Glutamatergic neuron (in vitro differentiated cells): ENCODE measurements around the gene RNF5. TPM values are rescaled to one million over a fixed set of nuclear protein-coding genes. Genes with fewer than 3 reads are reported as not detected.

Experiments
- DNase-seq: peaks from one replicate; pipeline ENCODE4 v3.0.0; 2022
- H3K27ac Mint-ChIP-seq: one replicate; pipeline ENCODE4 v1.8.0; 2020; ENCODE audit warnings: mild to moderate bottlenecking, mixed read lengths, inconsistent platforms; ENCODE audit not compliant: unreplicated experiment
- H3K27me3 Mint-ChIP-seq: one replicate; pipeline ENCODE4 v1.8.0; 2020; ENCODE audit warnings: mild to moderate bottlenecking, moderate library complexity, mixed read lengths, inconsistent platforms; ENCODE audit not compliant: unreplicated experiment
- H3K36me3 Mint-ChIP-seq: one replicate; pipeline ENCODE4 v1.8.0; 2020; ENCODE audit warnings: mild to moderate bottlenecking, mixed read lengths, inconsistent platforms; ENCODE audit not compliant: unreplicated experiment
- H3K4me1 Mint-ChIP-seq: one replicate; pipeline ENCODE4 v1.8.0; 2020; ENCODE audit warnings: mild to moderate bottlenecking, low read depth, mixed read lengths, inconsistent platforms; ENCODE audit not compliant: unreplicated experiment
- H3K4me3 Mint-ChIP-seq: one replicate; pipeline ENCODE4 v1.8.0; 2020; ENCODE audit warnings: mild to moderate bottlenecking, mixed read lengths, inconsistent platforms; ENCODE audit not compliant: unreplicated experiment
- H3K9me3 Mint-ChIP-seq: one replicate; pipeline ENCODE4 v1.8.0; 2020; ENCODE audit warnings: mild to moderate bottlenecking, moderate library complexity, mixed read lengths, inconsistent platforms; ENCODE audit not compliant: unreplicated experiment
- total RNA-seq: library from RNA; stranded (reverse); fragmentation: NEBNext Ultra II Directional; extraction: Animal tissue kit (Norgen Biotek cat#: 25700); gene quantifications from one replicate; pipeline ENCODE4 v1.2.1, GENCODE V29; 2021; ENCODE audit not compliant: unreplicated experiment
- TF ChIP-seq, protein P1 (sequence below): fragments of 200-600 bp; sonication (generic); IDR thresholded peaks from one replicate; pipeline ENCODE4 v1.5.0; 2021; ENCODE audit not compliant: partially characterized antibody, unreplicated experiment

RNF5 gene
- total RNA-seq, 1 donor from 2014 or later: 103 TPM

DNA sequence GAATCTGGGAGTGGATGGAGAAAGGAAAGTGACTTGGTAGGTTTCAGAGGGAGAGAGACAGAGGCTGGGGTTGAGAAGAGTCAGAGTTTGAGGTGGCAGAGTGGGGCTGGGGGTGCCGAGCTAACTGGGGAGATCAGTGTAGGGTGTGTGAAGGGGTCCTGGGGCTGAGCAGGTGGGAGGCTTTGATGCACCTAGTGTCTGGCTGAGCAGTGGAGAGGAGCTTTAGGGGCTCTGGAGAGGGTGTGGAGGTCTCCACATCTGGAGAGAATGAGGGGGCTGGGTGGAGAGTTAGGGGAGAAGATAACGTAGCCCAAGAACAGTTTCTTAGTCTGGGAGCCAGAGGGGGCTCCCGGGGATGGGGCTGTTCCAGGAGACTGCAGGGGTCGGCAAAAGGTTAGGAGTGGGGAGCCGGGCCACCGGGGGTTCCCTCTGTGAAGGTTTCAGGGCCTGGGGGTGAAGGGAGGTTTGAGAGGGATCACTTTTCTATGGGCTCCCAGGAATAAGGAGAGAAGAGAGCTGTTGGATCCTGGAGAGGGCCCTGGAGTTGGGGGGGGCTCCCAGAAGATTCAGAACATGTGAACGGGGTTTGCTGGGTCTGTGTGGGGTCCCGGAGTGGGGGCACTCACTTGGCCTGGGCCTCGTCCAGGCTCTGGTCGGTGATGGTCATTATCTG, 11.0 kb downstream of the RNF5 start:
- H3K4me1 Mint-ChIP-seq: peaks cover 14% of the 10 kb centered on the region
- TF ChIP-seq, protein P1, sequence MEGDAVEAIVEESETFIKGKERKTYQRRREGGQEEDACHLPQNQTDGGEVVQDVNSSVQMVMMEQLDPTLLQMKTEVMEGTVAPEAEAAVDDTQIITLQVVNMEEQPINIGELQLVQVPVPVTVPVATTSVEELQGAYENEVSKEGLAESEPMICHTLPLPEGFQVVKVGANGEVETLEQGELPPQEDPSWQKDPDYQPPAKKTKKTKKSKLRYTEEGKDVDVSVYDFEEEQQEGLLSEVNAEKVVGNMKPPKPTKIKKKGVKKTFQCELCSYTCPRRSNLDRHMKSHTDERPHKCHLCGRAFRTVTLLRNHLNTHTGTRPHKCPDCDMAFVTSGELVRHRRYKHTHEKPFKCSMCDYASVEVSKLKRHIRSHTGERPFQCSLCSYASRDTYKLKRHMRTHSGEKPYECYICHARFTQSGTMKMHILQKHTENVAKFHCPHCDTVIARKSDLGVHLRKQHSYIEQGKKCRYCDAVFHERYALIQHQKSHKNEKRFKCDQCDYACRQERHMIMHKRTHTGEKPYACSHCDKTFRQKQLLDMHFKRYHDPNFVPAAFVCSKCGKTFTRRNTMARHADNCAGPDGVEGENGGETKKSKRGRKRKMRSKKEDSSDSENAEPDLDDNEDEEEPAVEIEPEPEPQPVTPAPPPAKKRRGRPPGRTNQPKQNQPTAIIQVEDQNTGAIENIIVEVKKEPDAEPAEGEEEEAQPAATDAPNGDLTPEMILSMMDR: no peak
- H3K4me3 Mint-ChIP-seq: peak overlapping the region; percentile 90
- H3K9me3 Mint-ChIP-seq: peaks cover 12% of the 10 kb centered on the region
- H3K36me3 Mint-ChIP-seq: no peaks in the 10 kb centered on the region
- peaks cover 9% of the 10 kb centered on the region for H3K27me3 Mint-ChIP-seq
- H3K27ac Mint-ChIP-seq: peak overlapping the region; percentile 94
- no peak for DNase-seq

GRCh38 chr6:32189742-32190053, 11.5 kb downstream of the RNF5 start:
- Mint-ChIP-seq H3K36me3 (no peaks in the 10 kb centered on the region), H3K27ac (peak overlapping the region; percentile 94), H3K4me3 (peak overlapping the region; percentile 90), H3K27me3 (peaks cover 9% of the 10 kb centered on the region), H3K4me1 (peaks cover 16% of the 10 kb centered on the region), H3K9me3 (peaks cover 12% of the 10 kb centered on the region)
- no peak for DNase-seq
- TF ChIP-seq, protein P1: no peak

DNA sequence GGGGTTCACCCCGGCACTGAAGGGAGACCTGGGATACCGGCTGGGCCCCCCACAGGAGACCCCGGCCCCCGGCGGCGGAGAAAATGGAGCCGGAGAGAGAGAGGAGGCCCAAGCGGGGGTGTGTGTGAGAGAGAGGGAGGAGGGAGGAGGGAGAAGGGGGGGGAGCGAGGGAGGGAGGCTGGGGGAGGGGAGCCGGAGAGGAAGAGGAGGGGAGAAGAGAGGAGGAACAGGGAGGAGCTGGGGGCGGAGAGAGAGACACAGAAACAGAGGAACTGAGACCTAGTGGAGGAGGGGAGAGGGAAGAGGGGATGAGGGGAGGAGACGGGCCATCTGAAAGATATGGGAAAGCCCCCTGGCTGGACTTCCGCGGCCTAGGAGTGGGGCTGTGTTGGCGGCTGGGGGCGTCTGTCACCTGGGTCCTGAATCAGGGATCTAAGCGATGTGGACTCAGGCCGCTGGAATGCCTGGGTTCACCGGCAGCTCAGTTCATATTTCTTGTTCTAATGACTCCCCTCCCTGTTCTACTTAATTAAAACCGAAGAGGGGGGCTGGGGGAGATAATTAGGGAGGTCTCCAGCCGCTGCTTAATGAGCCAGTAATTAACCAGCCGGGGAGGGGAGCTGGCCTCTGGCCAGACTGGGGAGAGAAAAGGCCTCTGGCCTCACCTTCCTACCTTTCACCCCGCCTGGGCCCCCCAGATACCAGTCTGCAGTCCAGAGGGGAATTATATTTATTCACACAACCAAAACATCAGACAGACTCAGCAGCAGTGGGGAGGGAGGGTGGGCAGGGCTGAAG, 12.0 kb downstream of the RNF5 start, which contains the start of gene PBX2:
PBX2 (minus strand) TSS at position 149 of the 798 bp plus-strand sequence. CDS start 287 bp downstream, outside the sequence.
- H3K27me3 Mint-ChIP-seq: peaks cover 10% of the 10 kb centered on the region
- peaks cover 13% of the 10 kb centered on the region for H3K9me3 Mint-ChIP-seq
- peaks cover 18% of the 10 kb centered on the region for H3K4me1 Mint-ChIP-seq
- H3K27ac Mint-ChIP-seq: peak within 1 kb of the TSS; percentile 94
- no peaks in the 10 kb centered on the region for H3K36me3 Mint-ChIP-seq
- peak within 1 kb of the TSS; percentile 90 for H3K4me3 Mint-ChIP-seq
- TF ChIP-seq, protein P1: no peak
- DNase-seq: peak; percentile 78

- DNase-seq: no peak
- Mint-ChIP-seq H3K27me3 (peaks cover 11% of the 10 kb centered on the region), H3K4me1 (peaks cover 18% of the 10 kb centered on the region), H3K9me3 (peaks cover 17% of the 10 kb centered on the region), H3K4me3 (no peak overlapping the region), H3K36me3 (no peaks in the 10 kb centered on the region), H3K27ac (no peak overlapping the region)
- TF ChIP-seq, protein P1: no peak
Observed at GRCh38 chr6:32190911-32191677, 12.9 kb downstream of the RNF5 start.
